DOHH2 (cell line): ENCODE results near the gene NFE2L1.

ENCODE experiments used
- H3F3A ChIP-seq: fragments of 200-600 bp; sonication (generic), shearing (Covaris generic); 2 replicates; pipeline ENCODE4 v1.6.0; 2016; ENCODE audit warnings: antibody characterized with exemption, mild to moderate bottlenecking; ENCODE audit not compliant: control insufficient read depth, insufficient read depth
- H3K27ac ChIP-seq: fragments of 200-600 bp; sonication (generic); 2 replicates; pipeline ENCODE4 v1.5.1; 2014; ENCODE audit warnings: low read depth, mild to moderate bottlenecking, low read length, moderate library complexity
- H3K27me3 ChIP-seq: fragments of 200-600 bp; sonication (generic); 2 replicates; pipeline ENCODE4 v1.6.1; 2014; ENCODE audit warnings: mild to moderate bottlenecking, low read length, mixed read lengths; ENCODE audit not compliant: control insufficient read depth
- H3K36me3 ChIP-seq: fragments of 200-600 bp; sonication (generic); 2 replicates; pipeline ENCODE4 v1.6.1; 2014; ENCODE audit warnings: mild to moderate bottlenecking, low read length, moderate library complexity, mixed read lengths; ENCODE audit not compliant: control insufficient read depth
- H3K4me1 ChIP-seq: fragments of 200-600 bp; sonication (generic); 2 replicates; pipeline ENCODE4 v1.6.1; 2014; ENCODE audit warnings: mild to moderate bottlenecking, low read length, mixed read lengths; ENCODE audit not compliant: control insufficient read depth
- H3K4me2 ChIP-seq: fragments of 200-600 bp; sonication (generic); 2 replicates; pipeline ENCODE4 v1.6.0; 2014; ENCODE audit warnings: mild to moderate bottlenecking, low read length, moderate library complexity
- H3K4me3 ChIP-seq: fragments of 200-600 bp; sonication (generic); 2 replicates; pipeline ENCODE4 v1.5.1; 2014; ENCODE audit warnings: mild to moderate bottlenecking, low read length, mixed read lengths
- H3K79me2 ChIP-seq: fragments of 200-600 bp; sonication (generic); 2 replicates; pipeline ENCODE4 v1.6.1; 2014; ENCODE audit warnings: mild to moderate bottlenecking, low read length, mixed read lengths; ENCODE audit not compliant: control insufficient read depth
- H3K9me2 ChIP-seq: fragments of 200-600 bp; sonication (generic); replicated peaks from 2 replicates; pipeline ENCODE4 v1.6.1; 2014; ENCODE audit warnings: mild to moderate bottlenecking, low read length, mixed read lengths; ENCODE audit not compliant: control insufficient read depth
- H3K9me3 ChIP-seq: fragments of 200-600 bp; sonication (generic); 2 replicates; pipeline ENCODE4 v1.6.1; 2014; ENCODE audit warnings: antibody characterized with exemption, low read length, mixed read lengths; ENCODE audit not compliant: control insufficient read depth, insufficient read depth
- H4K20me1 ChIP-seq: fragments of 200-600 bp; sonication (generic); 2 replicates; pipeline ENCODE4 v1.6.0; 2014; ENCODE audit warnings: low read depth, mild to moderate bottlenecking, antibody characterized with exemption, low read length, moderate library complexity; ENCODE audit not compliant: control insufficient read depth, insufficient read depth
- CTCF ChIP-seq: fragments of 200-600 bp; sonication (generic); IDR thresholded peaks from one replicate; pipeline ENCODE4 v1.5.1; 2014; ENCODE audit warnings: antibody characterized with exemption, mild to moderate bottlenecking, low read depth, low read length; ENCODE audit not compliant: poor library complexity, severe bottlenecking
- EZH2phosphoT487 ChIP-seq: fragments of 200-600 bp; sonication (generic); IDR thresholded peaks from 2 replicates; pipeline ENCODE4 v1.6.1; 2017; ENCODE audit warnings: borderline replicate concordance, mild to moderate bottlenecking, antibody characterized with exemption, low read length, moderate library complexity, mixed read lengths

Gene NFE2L1

GRCh38 chr17:48004983-48005382, 43.2 kb upstream of the NFE2L1 start:
- Histone ChIP-seq H3K27ac (no peak overlapping the region), H3K4me2 (no peak overlapping the region), H3K27me3 (peaks cover 50% of the 10 kb centered on the region), H3K79me2 (no peaks in the 10 kb centered on the region), H3K9me2 (no peaks in the 10 kb centered on the region), H3K4me1 (peaks cover 15% of the 10 kb centered on the region), H4K20me1 (no peaks in the 10 kb centered on the region), H3F3A (no peaks in the 10 kb centered on the region), H3K36me3 (no peaks in the 10 kb centered on the region), H3K4me3 (no peak overlapping the region), H3K9me3 (no peaks in the 10 kb centered on the region)
- TF ChIP-seq CTCF, result no peak
- TF ChIP-seq EZH2phosphoT487, result no peak

- Histone ChIP-seq H3K36me3 (no peaks in the 10 kb centered on the region), H3K9me3 (no peaks in the 10 kb centered on the region), H3K4me2 (no peak overlapping the region), H3K4me3 (no peak overlapping the region), H3K9me2 (no peaks in the 10 kb centered on the region), H4K20me1 (no peaks in the 10 kb centered on the region), H3K27ac (no peak overlapping the region), H3K4me1 (peaks cover 22% of the 10 kb centered on the region), H3K79me2 (no peaks in the 10 kb centered on the region), H3K27me3 (peaks cover 64% of the 10 kb centered on the region), H3F3A (peaks cover 4% of the 10 kb centered on the region)
- TF ChIP-seq EZH2phosphoT487 (no peak), CTCF (no peak)
These were observed 41.0 kb upstream of the NFE2L1 start for GRCh38 chr17:48006936-48007709.

- Histone ChIP-seq H3K4me3 (no peak overlapping the region), H3K4me2 (no peak overlapping the region), H3K79me2 (no peaks in the 10 kb centered on the region), H3K36me3 (no peaks in the 10 kb centered on the region), H3K9me2 (no peaks in the 10 kb centered on the region), H4K20me1 (no peaks in the 10 kb centered on the region), H3K27ac (no peak overlapping the region), H3F3A (peaks cover 4% of the 10 kb centered on the region), H3K9me3 (no peaks in the 10 kb centered on the region), H3K4me1 (peaks cover 16% of the 10 kb centered on the region), H3K27me3 (peaks cover 63% of the 10 kb centered on the region)
- TF ChIP-seq CTCF, result no peak
- TF ChIP-seq EZH2phosphoT487, result no peak
These were observed 38.0 kb upstream of the NFE2L1 start for GRCh38 chr17:48010193-48010592.
